MM.1S (cell line): ENCODE data around the gene UBE2S.

Source experiments
- DNase-seq: peaks from one replicate; pipeline ENCODE4 v3.0.0-alpha.2; 2015
- H2AFZ ChIP-seq: fragments of 300-600 bp; sonication (generic); 2 replicates; pipeline ENCODE4 v1.6.0; 2016; ENCODE audit warnings: antibody characterized with exemption, low read length
- H3F3A ChIP-seq: fragments of 300-600 bp; sonication (generic); 2 replicates; pipeline ENCODE4 v1.6.1; 2016; ENCODE audit warnings: mild to moderate bottlenecking, antibody characterized with exemption, low read length, moderate library complexity, mixed read lengths; ENCODE audit not compliant: insufficient read depth
- H3K27ac ChIP-seq: fragments of 300-600 bp; sonication (generic); 2 replicates; pipeline ENCODE4 v1.5.1; 2016; ENCODE audit warnings: mild to moderate bottlenecking, low read length
- H3K27me3 ChIP-seq: fragments of 300-600 bp; sonication (generic); replicated peaks from 2 replicates; pipeline ENCODE4 v1.6.0; 2016; ENCODE audit warnings: low read length; ENCODE audit not compliant: insufficient read depth
- H3K36me3 ChIP-seq: fragments of 300-600 bp; sonication (generic); replicated peaks from 2 replicates; pipeline ENCODE4 v1.6.1; 2016; ENCODE audit warnings: mild to moderate bottlenecking, low read length, mixed read lengths; ENCODE audit not compliant: insufficient read depth
- H3K4me1 ChIP-seq: fragments of 300-600 bp; sonication (generic); 2 replicates; pipeline ENCODE4 v1.6.1; 2016; ENCODE audit warnings: low read length, mixed read lengths
- H3K4me2 ChIP-seq: fragments of 300-600 bp; sonication (generic); 2 replicates; pipeline ENCODE4 v1.6.0; 2016; ENCODE audit warnings: low read depth, low read length
- H3K4me3 ChIP-seq: fragments of 300-600 bp; sonication (generic); 2 replicates; pipeline ENCODE4 v1.5.1; 2016; ENCODE audit warnings: low read length, mixed read lengths
- H3K79me2 ChIP-seq: fragments of 300-600 bp; sonication (generic); 2 replicates; pipeline ENCODE4 v1.6.1; 2016; ENCODE audit warnings: mixed run types, low read length, mixed read lengths
- H3K9ac ChIP-seq: fragments of 300-600 bp; sonication (generic); 2 replicates; pipeline ENCODE4 v1.6.1; 2016; ENCODE audit warnings: low read length, mixed read lengths
- H3K9me2 ChIP-seq: fragments of 300-600 bp; sonication (generic); replicated peaks from 2 replicates; pipeline ENCODE4 v1.6.1; 2016; ENCODE audit warnings: mild to moderate bottlenecking, low read length, mixed read lengths; ENCODE audit not compliant: insufficient read depth
- H3K9me3 ChIP-seq: fragments of 300-600 bp; sonication (generic); replicated peaks from 2 replicates; pipeline ENCODE4 v1.6.1; 2016; ENCODE audit warnings: mild to moderate bottlenecking, low read length, mixed read lengths; ENCODE audit not compliant: insufficient read depth
- H4K20me1 ChIP-seq: fragments of 300-600 bp; sonication (generic); 2 replicates; pipeline ENCODE4 v1.6.1; 2016; ENCODE audit warnings: mild to moderate bottlenecking, low read length, moderate library complexity, mixed read lengths; ENCODE audit not compliant: insufficient read depth
- EZH2 ChIP-seq: fragments of 300-600 bp; sonication (generic); optimal IDR thresholded peaks from 2 replicates; pipeline ENCODE3; 2017; ENCODE audit warnings: low read depth, mild to moderate bottlenecking, antibody characterized with exemption, low read length, mixed read lengths
- EZH2phosphoT487 ChIP-seq: fragments of 300-600 bp; sonication (generic); IDR thresholded peaks from 2 replicates; pipeline ENCODE4 v1.6.1; 2018; ENCODE audit warnings: antibody characterized with exemption, low read length
- TF ChIP-seq, protein P1 (sequence below): fragments of 300-600 bp; sonication (generic); IDR thresholded peaks from 2 replicates; pipeline ENCODE4 v1.5.1; 2016; ENCODE audit warnings: antibody characterized with exemption, low read length, mixed read lengths

The UBE2S gene

GRCh38 chr19:55366790-55367189 is 40.8 kb downstream of the UBE2S start:
- H3K4me2 ChIP-seq: no peak overlapping the region
- no peak overlapping the region for H3K4me3 ChIP-seq
- no peaks in the 10 kb centered on the region for H4K20me1 ChIP-seq
- peaks cover 83% of the 10 kb centered on the region for H3K27me3 ChIP-seq
- no peak overlapping the region for H3K27ac ChIP-seq
- H3F3A ChIP-seq: no peaks in the 10 kb centered on the region
- no peaks in the 10 kb centered on the region for H3K4me1 ChIP-seq
- H2AFZ ChIP-seq: no peak overlapping the region
- no peaks in the 10 kb centered on the region for H3K79me2 ChIP-seq
- H3K36me3 ChIP-seq: no peaks in the 10 kb centered on the region
- TF ChIP-seq, protein P1, sequence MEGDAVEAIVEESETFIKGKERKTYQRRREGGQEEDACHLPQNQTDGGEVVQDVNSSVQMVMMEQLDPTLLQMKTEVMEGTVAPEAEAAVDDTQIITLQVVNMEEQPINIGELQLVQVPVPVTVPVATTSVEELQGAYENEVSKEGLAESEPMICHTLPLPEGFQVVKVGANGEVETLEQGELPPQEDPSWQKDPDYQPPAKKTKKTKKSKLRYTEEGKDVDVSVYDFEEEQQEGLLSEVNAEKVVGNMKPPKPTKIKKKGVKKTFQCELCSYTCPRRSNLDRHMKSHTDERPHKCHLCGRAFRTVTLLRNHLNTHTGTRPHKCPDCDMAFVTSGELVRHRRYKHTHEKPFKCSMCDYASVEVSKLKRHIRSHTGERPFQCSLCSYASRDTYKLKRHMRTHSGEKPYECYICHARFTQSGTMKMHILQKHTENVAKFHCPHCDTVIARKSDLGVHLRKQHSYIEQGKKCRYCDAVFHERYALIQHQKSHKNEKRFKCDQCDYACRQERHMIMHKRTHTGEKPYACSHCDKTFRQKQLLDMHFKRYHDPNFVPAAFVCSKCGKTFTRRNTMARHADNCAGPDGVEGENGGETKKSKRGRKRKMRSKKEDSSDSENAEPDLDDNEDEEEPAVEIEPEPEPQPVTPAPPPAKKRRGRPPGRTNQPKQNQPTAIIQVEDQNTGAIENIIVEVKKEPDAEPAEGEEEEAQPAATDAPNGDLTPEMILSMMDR: no peak
- TF ChIP-seq EZH2 (no peak), EZH2phosphoT487 (no peak)
- no peaks in the 10 kb centered on the region for H3K9me3 ChIP-seq
- H3K9ac ChIP-seq: no peak overlapping the region
- DNase-seq: no peak
- no peaks in the 10 kb centered on the region for H3K9me2 ChIP-seq

GRCh38 chr19:55365964-55366363 is 41.6 kb downstream of the UBE2S start:
- Histone ChIP-seq H3K9me3 (no peaks in the 10 kb centered on the region), H3K4me1 (no peaks in the 10 kb centered on the region), H3F3A (no peaks in the 10 kb centered on the region), H3K27me3 (peaks cover 77% of the 10 kb centered on the region), H2AFZ (no peak overlapping the region), H4K20me1 (no peaks in the 10 kb centered on the region), H3K27ac (no peak overlapping the region), H3K4me2 (no peak overlapping the region), H3K9me2 (no peaks in the 10 kb centered on the region), H3K4me3 (no peak overlapping the region), H3K9ac (no peak overlapping the region), H3K79me2 (no peaks in the 10 kb centered on the region), H3K36me3 (no peaks in the 10 kb centered on the region)
- no peak for DNase-seq
- no peak for TF ChIP-seq EZH2phosphoT487
- TF ChIP-seq EZH2: no peak
- TF ChIP-seq, protein P1: no peak

- Histone ChIP-seq H3K36me3 (no peaks in the 10 kb centered on the region), H3K4me2 (no peak overlapping the region)
These were observed 42.3 kb downstream of the UBE2S start for GRCh38 chr19:55365245-55365644.

GRCh38 chr19:55362990-55363716 is 44.4 kb downstream of the UBE2S start, which contains the start of gene GARIN5B:
Gene GARIN5B, minus strand, starts transcription at chr19:55363260. Its CDS starts 194 bp downstream, at chr19:55363066.
- H3K27me3 ChIP-seq: peaks cover 52% of the 10 kb centered on the region
- H2AFZ ChIP-seq: no peak within 1 kb of the TSS
- no peak within 1 kb of the TSS for H3K4me2 ChIP-seq
- no peaks in the 10 kb centered on the region for H3K36me3 ChIP-seq
- no peaks in the 10 kb centered on the region for H3F3A ChIP-seq
- no peak for DNase-seq
- no peak within 1 kb of the TSS for H3K4me3 ChIP-seq
- no peak within 1 kb of the TSS for H3K9ac ChIP-seq
- TF ChIP-seq, protein P1: no peak
- TF ChIP-seq EZH2 (no peak), EZH2phosphoT487 (no peak)
- no peaks in the 10 kb centered on the region for H3K79me2 ChIP-seq
- peaks cover 5% of the 10 kb centered on the region for H3K4me1 ChIP-seq
- H4K20me1 ChIP-seq: no peaks in the 10 kb centered on the region
- no peaks in the 10 kb centered on the region for H3K9me3 ChIP-seq
- no peak within 1 kb of the TSS for H3K27ac ChIP-seq
- no peaks in the 10 kb centered on the region for H3K9me2 ChIP-seq

More at GRCh38 chr19:55365245-55365644, 42.3 kb downstream of the UBE2S start:
- H3K79me2 ChIP-seq: no peaks in the 10 kb centered on the region
- peaks cover 72% of the 10 kb centered on the region for H3K27me3 ChIP-seq
- no peaks in the 10 kb centered on the region for H3K9me3 ChIP-seq
- no peak for TF ChIP-seq EZH2phosphoT487
- H3F3A ChIP-seq: no peaks in the 10 kb centered on the region
- H2AFZ ChIP-seq: no peak overlapping the region
- no peaks in the 10 kb centered on the region for H4K20me1 ChIP-seq
- no peak overlapping the region for H3K27ac ChIP-seq
- no peak overlapping the region for H3K4me3 ChIP-seq
- no peaks in the 10 kb centered on the region for H3K4me1 ChIP-seq
- DNase-seq: no peak
- no peak overlapping the region for H3K9ac ChIP-seq
- no peaks in the 10 kb centered on the region for H3K9me2 ChIP-seq
